GM20000 (cell line): ENCODE measurements around the gene DAND5.

ENCODE experiments used
- DNase-seq: peaks from one replicate; pipeline ENCODE4 v3.0.0; 2012; ENCODE audit warnings: low spot score
- CTCF ChIP-seq: IDR thresholded peaks from 2 replicates; pipeline ENCODE4 v1.5.1; 2012; ENCODE audit warnings: mild to moderate bottlenecking, control low read depth; ENCODE audit errors: extremely low read depth, missing control alignments

The DAND5 gene

GRCh38 chr19:13015361-13016223 lies 46.2 kb downstream of the DAND5 start:
- DNase-seq = peak; percentile 17
- TF ChIP-seq CTCF = no peak

- peak; percentile 12 for DNase-seq
Observed at GRCh38 chr19:13016245-13016627, 46.9 kb downstream of the DAND5 start.

GRCh38 chr19:13016628-13017305 lies 47.4 kb downstream of the DAND5 start:
- no peak for TF ChIP-seq CTCF

More at GRCh38 chr19:13016245-13016627, 46.9 kb downstream of the DAND5 start:
- TF ChIP-seq CTCF = no peak

GRCh38 chr19:13017306-13018034 lies 48.1 kb downstream of the DAND5 start:
- TF ChIP-seq CTCF = no peak
- no peak for DNase-seq

More at GRCh38 chr19:13016628-13017305, 47.4 kb downstream of the DAND5 start:
- DNase-seq = peak; percentile 13

- no peak for TF ChIP-seq CTCF
- DNase-seq = no peak
Observed at GRCh38 chr19:13018035-13018914, 48.9 kb downstream of the DAND5 start.

GRCh38 chr19:13019332-13019731 lies 50.0 kb downstream of the DAND5 start:
- TF ChIP-seq CTCF = no peak
- no peak for DNase-seq
